Cerebellar nuclear complex (tissue), 1 donor: ENCODE measurements around the gene MSH5.

Experiments used
- DNase-seq, 2 experiments: peaks; one replicate each; lab custom pipeline; 2025; lab: John Stamatoyannopoulos, UW

MSH5 gene

DNA sequence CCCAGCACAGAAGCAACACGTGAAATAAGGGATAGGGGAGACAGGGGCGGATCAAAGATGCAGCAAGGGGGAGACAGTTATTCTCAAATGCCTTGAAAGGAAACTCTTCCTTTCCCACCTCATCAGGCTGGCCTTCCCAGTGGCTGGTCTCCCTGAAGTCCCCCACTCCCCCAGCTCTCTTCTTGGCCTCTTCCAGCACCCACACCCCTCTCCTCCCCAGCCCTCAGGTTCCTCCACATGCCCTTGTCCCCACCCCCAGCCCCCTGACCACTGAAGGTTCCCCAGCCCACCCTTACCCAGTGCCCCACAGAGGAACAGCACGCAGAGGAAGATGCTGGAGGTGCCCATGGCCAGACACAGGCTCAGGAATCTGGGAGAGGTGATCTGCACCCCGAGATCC lies 26.3 kb upstream of the MSH5 start:
- no peak for DNase-seq

DNA sequence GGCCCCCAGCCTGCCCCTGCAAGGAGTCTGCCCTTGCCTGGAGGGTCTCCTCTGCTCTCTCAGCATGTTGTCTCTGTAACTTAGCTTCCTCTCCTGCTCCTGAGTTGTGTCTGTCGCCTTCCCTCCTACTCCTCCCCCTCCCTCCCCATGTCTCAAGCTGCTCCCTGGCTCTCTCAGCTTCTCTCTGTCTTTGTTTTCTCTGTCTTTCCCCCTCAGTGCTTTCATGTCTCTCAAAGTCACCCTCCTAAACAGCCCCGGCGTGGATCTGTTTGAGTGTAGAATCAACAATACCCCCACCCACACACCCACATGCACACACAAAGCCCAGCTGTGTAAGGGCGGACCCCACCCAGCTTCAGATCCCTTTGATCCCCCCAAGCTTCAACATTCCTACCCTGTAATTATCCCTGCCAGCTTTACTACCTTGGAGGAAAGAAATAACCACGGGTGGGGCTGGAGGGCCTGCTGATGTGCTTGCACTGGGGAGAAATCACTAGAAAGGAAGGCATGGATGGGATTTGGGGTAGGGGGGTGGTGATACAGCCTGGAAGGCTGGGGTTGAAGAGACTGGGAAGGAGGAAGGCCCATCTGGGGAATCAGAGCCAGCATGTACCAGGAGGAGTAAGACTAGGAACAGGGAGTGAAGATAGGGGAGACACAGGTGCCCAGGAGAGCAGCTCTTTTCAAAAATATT lies 25.7 kb upstream of the MSH5 start:
- no peak for DNase-seq

DNA sequence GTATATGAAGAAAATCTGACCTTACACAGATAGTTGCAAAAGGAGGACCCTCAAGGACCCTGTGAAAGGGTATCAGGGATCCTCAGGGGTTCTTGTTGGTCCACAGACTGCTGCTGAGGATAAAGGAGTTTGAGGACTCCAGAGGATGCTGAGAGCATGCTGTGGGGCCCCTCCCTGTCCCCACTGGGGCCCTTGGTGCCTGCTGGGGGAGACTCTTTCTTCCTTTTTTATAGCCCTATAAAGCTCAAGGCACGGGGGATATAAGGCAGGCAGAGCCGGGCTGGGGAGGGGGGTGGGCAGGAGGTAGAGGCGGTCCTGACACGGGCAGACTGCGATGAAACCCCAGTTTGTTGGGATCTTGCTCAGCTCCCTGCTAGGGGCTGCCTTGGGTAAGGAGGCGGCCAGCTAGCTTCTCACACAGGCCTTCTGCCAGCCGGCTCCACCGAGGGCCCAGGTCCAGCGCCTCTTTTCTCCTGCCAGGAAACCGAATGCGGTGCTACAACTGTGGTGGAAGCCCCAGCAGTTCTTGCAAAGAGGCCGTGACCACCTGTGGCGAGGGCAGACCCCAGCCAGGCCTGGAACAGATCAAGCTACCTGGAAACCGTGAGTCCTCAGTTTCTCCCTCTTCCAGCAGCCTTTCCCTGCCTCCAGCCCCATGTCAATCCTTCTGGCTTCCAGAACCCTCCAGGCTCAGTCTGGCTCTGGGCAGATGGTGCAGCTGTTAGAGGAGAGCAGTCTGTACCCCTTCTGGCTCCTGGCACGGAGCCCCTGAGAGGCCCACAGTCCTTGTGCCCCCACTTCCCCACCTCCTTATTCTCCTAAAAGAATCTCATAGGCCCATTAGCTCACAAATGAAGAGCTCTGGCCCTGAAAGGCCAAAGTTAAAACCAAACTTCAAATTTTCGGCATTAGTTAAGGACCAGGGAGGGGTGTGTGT lies 24.5 kb upstream of the MSH5 start, which contains the start of gene LY6G6D:
Gene LY6G6D (plus strand): TSS at position 327 of the 937 bp plus-strand sequence. CDS start 8 bp downstream, at position 335.
- no peak for DNase-seq

DNA sequence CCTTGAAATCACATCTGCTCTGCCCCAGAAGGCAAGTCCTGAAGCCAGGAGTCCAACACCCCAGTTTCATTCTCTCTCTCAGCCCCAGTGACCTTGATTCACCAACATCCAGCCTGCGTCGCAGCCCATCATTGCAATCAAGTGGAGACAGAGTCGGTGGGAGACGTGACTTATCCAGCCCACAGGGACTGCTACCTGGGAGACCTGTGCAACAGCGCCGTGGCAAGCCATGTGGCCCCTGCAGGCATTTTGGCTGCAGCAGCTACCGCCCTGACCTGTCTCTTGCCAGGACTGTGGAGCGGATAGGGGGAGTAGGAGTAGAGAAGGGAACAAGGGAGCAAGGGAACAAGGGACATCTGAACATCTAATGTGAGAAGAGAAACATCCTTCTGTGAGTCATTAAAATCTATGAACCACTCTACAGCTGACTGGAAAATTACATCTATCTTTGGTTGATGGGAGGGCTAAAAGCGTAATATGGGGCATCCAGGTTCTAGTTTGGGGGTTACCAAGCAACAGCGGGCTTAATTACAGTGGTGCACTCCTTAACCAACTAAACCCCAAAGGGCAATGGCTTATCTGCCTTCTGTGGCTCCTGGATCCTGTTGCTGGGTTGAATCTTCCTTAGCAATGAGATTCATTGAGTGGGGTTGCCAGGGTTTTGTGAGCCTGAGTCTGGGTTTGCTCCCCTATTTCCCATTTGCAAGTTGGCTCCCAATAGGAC lies 22.1 kb upstream of the MSH5 start:
- DNase-seq, result no peak

DNA sequence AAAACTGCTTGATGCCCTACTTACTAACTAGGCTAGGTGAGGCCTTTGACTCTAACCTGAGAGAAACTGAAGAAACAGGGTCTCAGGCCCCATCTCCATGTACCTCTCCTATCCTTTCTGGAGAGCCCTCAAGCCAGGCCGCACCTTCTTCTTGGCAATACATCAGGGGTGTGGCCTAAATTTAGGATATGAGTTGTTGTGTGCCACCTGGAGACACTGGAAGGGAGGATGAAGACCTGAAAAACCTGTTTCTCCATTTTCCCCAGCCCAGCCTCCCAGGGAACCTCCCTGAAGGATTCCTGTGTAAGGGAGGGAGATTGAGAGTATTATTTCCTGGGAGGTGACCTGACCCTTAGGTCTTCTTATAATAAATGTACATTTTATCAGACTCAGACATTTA lies 21.5 kb upstream of the MSH5 start:
- DNase-seq, result no peak

DNA sequence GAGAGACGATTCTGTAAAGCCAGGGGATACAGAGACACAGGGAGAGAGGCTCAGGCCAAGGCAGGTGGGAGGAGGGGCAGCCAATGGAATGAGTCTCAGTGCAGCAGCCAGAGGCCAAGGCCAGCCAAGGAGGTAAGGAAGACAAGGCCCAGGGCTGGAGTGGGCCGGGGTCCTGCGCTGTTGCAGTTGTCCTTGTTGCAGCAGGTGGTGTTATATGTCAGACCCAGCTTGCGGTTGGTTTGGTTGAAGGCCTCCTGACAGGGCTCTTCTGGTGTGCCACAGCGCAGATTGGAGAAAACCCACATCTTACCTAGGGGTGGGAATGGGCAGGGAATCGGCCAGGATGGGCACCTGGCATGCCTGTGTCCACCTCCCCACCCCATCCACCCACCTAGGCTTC lies 20.8 kb upstream of the MSH5 start:
- no peak for DNase-seq

DNA sequence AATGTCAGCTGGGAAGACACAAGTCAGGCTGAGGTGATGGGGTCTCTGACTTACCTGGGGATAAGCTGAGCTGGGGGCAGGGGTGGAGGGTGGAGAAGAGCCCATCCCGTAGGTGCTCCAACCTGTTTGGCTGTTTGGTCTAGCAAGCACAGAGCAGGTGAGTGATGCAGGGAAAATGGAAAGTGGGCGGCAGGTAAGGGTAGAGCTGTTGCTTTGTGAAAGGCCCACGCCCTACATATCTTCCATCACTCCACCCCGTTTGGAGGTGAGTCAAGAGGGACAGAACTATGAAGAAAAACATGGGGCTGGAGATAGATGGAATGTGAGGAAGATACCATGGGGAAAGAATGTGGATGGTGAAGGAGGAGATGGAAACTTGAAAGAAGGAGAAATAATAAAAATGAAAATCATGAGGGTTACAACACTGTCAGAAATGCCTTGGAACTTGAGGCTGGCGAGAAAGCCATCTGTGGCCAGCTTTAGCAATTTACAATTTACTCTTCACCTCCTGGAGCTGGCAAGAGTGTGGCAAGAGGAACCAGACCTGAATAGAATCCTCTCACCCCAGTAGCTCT lies 19.5 kb upstream of the MSH5 start:
- DNase-seq, result no peak

DNA sequence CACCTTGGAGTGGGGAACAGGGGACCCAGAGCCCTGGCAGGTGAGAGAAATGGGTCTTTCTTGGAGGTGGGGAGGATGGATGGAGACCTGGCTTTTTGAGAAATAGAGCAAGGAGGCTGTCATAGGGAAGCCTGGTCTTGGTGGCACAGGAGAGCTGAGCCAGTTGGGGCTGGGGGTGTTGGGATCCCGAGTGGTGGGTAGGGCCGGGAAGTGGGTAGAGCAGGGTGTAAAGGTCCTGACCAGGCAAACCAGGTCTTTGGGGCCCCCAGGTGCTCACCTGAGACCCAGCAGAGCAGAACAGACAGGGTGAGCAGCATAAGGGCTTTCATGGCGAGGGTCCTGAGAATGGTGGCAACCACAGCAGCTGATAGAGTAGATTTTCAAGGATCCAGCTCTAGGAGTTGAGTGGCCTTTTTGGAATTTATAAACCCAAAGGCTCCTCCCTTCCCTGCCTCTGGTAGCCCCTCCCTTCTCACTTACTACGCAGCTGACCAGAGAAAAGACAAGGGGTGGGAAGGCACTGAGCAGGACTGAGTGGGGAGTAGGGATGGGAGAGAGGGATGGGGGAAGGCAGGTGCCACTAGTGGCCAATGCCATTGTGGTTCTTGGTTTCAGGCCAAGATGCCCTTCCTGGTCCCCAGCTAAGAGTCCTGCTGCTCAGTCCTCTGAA lies 18.3 kb upstream of the MSH5 start, which contains the start of gene LY6G6C:
Gene LY6G6C (minus strand): TSS at position 396 of the 670 bp plus-strand sequence. CDS start 67 bp downstream, at position 329.
- DNase-seq, result no peak

DNA sequence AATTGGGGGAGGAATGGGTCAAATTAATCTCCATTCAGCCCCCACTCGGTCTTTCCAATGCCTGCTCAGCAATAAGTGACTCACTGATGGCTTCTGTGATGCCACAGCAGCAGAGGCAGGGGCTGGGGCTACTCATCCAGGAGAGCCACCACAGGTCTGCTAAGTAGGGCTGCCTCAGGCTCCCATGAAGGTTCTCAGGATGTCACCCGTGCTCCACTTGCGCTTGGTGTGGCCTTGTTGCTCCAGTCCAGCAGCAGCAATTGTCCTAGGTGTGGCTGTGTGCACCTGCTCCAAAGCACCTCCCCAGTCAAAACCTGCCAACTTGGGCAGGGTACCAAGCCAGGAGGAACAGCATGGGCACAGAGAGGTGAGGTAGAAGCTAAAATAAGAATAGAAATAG lies 17.6 kb upstream of the MSH5 start:
- DNase-seq, result no peak

DNA sequence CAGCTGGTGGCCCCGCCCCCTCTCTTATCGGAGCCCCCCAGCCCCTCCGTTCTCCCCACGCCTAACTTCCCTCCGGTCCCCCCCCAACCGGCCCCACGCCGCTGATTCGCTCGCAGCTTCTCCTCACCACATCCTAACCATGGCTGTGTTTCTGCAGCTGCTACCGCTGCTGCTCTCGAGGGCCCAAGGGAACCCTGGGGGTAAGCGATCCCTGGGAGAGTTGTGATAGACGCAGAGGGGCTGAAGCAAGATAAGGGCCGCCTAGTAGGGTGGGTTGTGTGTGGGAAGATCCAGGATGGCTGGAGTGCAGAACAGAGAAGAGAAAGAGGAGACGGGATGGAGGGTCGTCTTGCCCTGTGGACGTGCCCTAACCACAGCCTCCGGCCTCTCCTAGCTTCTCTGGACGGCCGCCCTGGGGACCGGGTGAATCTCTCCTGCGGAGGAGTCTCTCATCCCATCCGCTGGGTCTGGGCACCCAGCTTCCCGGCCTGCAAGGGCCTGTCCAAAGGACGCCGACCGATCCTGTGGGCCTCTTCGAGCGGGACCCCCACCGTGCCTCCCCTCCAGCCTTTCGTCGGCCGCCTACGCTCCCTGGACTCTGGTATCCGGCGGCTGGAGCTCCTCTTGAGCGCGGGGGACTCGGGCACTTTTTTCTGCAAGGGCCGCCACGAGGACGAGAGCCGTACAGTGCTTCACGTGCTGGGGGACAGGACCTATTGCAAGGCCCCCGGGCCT lies 16.4 kb upstream of the MSH5 start, which contains the start of gene MPIG6B:
Gene MPIG6B (plus strand): TSS at position 129 of the 735 bp plus-strand sequence. CDS start 11 bp downstream, at position 140.
- no peak for DNase-seq

DNA sequence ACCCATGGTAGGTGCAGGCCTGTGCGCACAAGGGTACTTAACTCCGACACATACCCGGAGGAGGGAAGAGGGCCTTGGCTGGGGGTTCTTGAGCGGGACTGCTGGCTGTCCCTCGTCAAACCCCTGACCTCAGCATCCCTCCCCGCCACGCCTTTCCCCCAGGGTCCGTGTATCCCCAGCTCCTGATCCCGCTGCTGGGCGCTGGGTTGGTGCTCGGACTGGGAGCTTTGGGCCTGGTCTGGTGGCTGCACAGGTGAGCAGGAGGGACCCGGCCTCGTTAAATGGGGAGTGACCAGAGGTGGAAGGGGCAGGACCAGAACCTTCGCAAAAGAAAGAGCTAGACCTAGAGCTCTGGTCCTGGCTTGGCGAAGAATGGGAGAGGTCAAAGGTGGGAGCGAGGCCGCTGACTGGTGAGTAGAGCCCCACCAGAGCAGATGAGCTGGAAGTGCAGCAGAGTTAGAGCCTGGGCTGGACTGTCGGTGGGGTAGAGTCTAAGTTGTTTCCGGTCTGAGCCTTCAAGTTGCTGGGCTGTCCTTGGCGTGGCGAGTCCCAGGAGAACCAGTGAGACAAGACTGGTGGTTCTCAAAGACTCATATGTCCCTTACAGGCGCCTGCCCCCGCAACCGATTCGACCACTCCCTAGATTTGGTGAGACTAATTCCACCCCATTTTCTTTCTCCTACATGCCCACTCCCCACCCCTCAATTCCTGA lies 15.7 kb upstream of the MSH5 start:
- DNase-seq, result no peak

DNA sequence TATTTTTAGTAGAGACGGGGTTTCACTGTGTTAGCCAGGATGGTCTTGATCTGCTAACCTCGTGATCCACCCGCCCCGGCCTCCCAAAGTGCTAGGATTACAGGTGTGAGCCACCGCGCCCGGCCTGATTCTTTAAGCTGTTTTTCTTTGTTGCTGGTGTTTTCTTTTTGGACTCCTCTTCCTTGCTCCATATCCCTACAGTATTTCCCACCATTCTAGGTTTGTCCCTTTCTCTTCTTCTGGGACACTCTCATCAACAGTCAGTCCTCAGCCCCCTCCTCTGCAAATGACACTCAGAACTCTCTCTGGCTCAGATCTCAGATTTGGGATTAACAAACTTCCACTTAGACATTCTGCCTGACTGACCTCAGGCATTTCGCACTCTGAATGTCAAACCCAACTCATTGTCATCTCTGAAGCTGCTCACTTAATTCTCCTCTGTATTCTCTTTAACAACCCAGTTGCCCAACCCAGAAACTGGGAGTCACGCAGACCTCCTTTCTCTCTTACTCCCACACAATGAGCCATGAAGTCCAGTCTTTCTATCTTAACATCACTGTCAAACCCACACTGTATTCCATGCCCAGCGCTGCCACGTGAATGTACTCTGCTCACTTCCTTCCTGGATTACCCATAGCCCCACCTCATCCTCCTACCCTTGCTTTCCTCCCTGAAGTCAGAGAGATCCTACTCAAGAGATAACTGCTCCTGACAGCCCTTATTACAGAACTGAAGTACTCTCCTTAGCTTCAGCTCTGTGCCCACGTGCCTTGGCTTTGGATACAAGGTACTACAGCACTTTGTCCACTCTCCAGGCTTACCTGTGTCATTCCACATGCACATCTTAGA lies 14.1 kb upstream of the MSH5 start:
- no peak for DNase-seq

DNA sequence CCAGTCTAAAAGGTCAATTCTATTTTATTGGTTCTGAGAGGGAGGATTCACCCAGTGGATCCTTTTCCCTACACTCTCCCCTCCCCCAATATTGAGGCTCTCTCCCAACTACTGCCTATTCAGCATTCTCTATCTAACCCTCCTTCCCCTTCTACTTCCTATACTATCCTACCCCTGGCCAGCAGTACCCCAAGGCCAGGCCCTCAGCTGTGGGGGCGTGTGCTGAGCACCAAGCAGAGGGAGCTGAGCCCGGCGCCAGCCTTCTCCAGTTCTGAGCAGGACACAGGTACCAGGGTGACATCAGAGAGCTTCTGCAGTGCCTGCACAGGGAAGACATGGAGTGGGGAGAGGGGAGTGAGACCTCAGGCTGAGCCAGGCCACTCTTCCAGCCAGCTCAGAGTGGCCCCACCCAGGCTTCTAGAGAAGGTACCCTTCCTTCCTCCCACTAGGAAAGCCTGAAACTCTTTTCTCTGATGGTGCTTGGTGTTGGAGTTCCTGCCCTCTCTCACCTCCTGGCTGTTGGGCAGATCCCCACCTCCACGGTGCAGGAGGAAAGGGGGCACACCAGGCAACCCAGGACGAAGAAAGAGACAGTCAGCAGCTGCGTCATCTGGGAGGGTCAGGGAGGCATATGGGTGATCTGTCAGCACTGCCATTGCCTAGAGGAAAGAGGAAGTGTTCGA lies 12.6 kb upstream of the MSH5 start:
- no peak for DNase-seq

DNA sequence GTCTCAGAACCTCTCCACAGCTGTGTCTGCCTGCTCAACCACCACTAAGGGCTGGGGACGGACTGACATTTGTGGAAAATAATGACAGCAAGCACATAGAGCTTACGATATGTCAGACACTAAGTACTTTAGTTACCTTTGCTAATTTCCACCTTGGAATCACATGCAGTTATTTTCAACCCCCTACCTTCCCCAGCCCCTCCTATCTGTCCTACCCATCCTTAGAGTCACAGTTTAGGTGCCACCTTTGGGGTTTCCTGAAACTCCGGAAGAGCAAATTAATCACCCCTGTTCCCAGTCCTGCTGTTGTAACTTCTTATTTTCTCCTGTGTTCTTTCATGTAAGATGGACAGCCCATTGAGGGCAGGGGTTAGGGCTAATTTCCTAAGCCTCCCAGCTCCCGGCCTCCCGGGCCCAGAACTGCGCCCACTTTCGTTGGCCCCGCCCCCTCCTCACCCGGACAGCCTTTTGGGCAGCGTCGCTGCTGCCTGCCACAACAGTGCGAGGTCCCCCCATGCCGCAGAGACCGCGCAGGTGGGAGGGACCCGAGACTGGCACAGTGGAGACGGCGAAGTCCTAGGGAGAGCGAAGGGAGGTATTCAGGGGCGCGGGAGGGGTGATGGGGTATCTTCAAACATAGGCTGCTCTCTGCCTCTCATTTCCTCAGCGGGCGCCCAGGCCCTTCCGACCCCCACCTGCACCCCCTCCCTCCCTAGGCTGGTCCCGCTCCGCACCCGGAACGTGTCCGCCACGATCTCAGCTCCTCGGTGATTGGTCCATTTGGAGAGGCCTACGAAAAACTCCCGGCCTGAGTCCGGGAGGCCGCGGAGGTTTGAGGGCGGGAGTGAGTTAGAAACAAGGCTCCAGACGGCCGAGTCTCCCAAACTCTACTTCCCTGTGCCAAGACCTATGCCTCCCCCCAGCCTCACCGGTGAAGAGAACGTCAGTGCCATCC lies 11.8 kb upstream of the MSH5 start:
- DNase-seq, result no peak

DNA sequence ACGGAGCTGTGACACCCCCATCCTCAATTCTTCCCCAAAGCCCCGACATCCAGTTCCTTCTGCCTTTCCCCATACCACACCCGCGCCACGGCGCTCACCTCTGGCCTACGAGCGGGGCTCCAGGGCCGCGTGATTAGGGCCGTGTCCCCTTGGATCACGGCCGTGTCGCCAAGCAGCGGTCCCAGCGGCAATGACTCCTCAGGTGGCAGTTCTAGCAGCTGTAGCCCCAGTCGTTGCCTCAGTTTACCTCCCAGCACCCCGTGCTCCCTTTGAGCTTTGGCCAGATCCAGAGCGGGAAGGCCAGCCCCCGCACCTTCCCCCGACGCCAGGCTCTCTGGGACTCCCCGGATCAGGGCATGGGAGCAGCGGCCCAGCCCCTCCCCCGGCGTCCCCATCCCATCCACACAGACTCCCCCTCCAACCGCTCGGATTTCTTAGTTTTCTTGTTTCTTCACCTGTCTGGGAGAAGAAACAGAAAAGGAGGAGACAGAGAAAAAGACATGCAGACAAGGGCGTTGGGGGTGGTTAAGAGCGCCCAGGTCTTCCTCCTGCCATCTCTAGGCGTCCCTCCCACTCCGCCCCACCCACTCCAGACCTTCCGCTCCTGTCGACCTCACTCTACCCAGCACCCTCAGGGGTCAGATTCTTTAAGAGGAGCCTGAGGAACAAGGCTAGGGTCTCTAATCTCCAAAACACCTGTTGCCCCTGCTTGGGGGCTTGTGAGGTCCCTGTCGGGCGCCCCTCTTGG lies 10.9 kb upstream of the MSH5 start, which contains the start of gene DDAH2:
Gene DDAH2 (minus strand): TSS at position 533 of the 748 bp plus-strand sequence. CDS start 138 bp downstream, at position 395.
- no peak for DNase-seq

DNA sequence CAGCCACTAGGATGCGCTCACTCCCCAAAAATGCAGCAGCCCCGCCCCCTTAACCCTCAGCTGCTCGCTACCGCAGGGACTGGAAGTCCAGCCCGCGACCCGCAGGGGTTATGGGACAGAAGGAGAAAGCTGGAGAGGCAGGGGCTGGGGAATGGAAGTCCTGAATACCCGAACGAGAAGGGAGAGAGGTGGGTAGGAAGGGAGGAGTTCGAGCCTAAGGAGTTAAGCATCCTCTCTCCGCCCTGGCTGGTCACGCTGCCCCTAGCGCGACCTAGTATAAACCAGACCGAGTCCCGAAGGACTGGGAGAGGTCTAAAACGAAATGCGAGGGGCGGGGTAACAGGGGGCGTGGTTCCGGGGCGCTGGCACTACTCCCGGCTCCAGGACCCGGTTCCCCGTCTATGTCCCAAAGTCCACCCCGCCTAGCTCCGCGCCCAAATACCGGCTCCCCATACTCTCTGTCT lies 10.3 kb upstream of the MSH5 start:
- no peak for DNase-seq
